Measurements from ENCODE around the gene PTPRM.

PTPRM gene

DNA sequence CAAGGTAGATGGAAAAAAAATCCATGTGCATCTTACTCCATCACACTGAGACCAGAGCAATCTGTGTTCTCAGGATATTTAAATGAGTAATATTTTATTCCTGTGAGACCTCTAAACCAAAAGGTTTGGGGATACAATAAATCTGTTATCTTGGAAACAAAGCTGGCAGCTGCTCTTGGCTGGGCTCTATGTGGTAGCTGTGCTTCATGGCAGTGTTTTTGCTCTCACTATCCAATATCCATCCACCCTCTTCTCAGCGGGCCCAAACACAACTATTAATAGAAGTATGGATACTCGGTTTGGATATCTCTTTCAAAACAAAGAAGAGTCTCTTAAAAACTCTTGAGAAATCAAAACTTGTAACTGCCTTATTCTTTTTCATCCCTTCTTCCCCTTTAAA, 797.3 kb downstream of the PTPRM start (continued):
- no peak for TF ChIP-seq FEZF1 (tag by site-specific recombination; IDR thresholded peaks at IDR 0.05)
- TF ChIP-seq, protein P1, sequence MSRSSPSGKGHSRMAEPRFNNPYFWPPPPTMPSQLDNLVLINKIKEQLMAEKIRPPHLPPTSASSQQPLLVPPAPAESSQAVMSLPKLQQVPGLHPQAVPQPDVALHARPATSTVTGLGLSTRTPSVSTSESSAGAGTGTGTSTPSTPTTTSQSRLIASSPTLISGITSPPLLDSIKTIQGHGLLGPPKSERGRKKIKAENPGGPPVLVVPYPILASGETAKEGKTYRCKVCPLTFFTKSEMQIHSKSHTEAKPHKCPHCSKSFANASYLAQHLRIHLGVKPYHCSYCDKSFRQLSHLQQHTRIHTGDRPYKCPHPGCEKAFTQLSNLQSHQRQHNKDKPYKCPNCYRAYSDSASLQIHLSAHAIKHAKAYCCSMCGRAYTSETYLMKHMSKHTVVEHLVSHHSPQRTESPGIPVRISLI (tag by site-specific recombination; IDR thresholded peaks at IDR 0.05): no peak
- TF ChIP-seq ZNF670 (tag by site-specific recombination; IDR thresholded peaks at IDR 0.05; ENCODE audit: low read depth): no peak
- TF ChIP-seq ZNF776 (tag by site-specific recombination; IDR thresholded peaks at IDR 0.05; ENCODE audit: borderline replicate concordance): no peak
- no peak for TF ChIP-seq ZNF132 (tag by site-specific recombination; IDR thresholded peaks at IDR 0.05; ENCODE audit: borderline replicate concordance)

DNA sequence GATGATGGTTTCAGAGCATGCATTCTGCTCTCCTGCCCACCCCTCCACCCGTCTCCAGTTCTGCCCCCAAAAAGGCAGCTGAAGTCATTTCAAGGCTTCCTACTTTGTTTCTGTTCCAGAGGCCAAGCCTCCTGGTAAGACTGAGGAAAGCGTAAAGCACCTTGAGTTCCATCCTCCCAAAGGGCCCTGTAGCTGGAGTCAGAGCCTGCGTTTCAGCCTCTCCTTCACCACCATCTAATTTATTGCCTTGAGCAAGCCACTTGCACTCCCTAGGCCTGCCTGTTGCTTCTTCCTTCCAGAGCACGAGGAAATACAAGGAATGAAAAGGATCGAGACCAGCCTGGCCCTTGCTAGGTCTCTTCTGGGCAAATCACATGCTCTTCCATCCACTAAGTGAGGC, 797.9 kb downstream of the PTPRM start:
- H3K9me3 ChIP-seq (ENCODE audit: control insufficient read depth, insufficient read depth, low read depth, low read length): no peaks in the 10 kb centered on the region
- ChIA-PET POLR2A (no interaction called here), CTCF (interaction anchor here (0.9 to 1.5 kb wide), 3 partner anchors 24 to 236 kb away, joined by 3 to 6 read pairs (median 3); no protein-coding TSS in a partner anchor)
- H3K4me1 ChIP-seq (ENCODE audit: control insufficient read depth, insufficient read depth, low read length): peaks cover 6% of the 10 kb centered on the region; the same call in 1 of the 2 replicates
- TF ChIP-seq ZNF211 (tag by site-specific recombination; IDR thresholded peaks at IDR 0.05; ENCODE audit: low read depth): no peak
- no peak for TF ChIP-seq ZNF785 (tag by site-specific recombination; IDR thresholded peaks at IDR 0.05)
- TF ChIP-seq, protein P2, sequence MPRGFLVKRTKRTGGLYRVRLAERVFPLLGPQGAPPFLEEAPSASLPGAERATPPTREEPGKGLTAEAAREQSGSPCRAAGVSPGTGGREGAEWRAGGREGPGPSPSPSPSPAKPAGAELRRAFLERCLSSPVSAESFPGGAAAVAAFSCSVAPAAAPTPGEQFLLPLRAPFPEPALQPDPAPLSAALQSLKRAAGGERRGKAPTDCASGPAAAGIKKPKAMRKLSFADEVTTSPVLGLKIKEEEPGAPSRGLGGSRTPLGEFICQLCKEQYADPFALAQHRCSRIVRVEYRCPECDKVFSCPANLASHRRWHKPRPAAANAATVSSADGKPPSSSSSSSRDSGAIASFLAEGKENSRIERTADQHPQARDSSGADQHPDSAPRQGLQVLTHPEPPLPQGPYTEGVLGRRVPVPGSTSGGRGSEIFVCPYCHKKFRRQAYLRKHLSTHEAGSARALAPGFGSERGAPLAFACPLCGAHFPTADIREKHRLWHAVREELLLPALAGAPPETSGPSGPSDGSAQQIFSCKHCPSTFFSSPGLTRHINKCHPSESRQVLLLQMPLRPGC (tag by site-specific recombination; IDR thresholded peaks at IDR 0.05): no peak
- TF ChIP-seq ZNF416 (tag by site-specific recombination; IDR thresholded peaks at IDR 0.05): no peak
- TF ChIP-seq KLF9 (tag by site-specific recombination; IDR thresholded peaks at IDR 0.05; ENCODE audit: low read depth): no peak
- TF ChIP-seq GFI1B (tag by site-specific recombination; IDR thresholded peaks at IDR 0.05): no peak
- TF ChIP-seq ZNF555 (tag by site-specific recombination; conservative IDR thresholded peaks at IDR 0.05): no peak
- no peak for TF ChIP-seq PRDM1 (tag by site-specific recombination; IDR thresholded peaks at IDR 0.05)
- no peak overlapping the region for H3K27ac ChIP-seq (ENCODE audit: extremely low read depth, low read depth, low read length)
- no peaks in the 10 kb centered on the region for H3K36me3 ChIP-seq (ENCODE audit: control insufficient read depth in 2 of 2, insufficient read depth in 1 of 2, low read length in 2 of 2)
- H3K4me3 ChIP-seq (ENCODE audit: low read depth, low read length): no peak overlapping the region

DNA sequence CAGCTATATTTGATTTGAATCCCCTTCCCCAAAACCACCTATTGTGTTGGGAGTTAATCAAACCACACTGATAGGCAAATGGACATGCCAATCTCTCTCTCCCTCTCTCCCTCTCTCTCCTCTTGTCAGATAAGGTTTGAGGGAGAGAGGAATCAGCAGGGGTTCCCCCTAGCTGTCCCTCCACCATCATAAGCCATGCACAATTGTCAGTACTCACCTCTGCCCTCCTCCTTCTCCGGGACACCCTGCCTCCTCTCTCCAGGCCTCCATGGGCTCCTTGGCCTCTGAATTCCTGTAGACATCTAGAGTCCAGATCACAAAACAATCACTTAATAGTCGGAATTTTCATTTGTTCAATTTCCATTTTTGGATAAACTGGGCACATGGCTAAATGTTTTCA, 798.4 kb downstream of the PTPRM start:
- H3K9me3 ChIP-seq (ENCODE audit: control insufficient read depth, insufficient read depth, low read depth, low read length): no peaks in the 10 kb centered on the region
- CTCF ChIA-PET: interaction anchor here (0.9 to 2.5 kb wide), 3 partner anchors 10 to 236 kb away, joined by 3 to 7 read pairs (median 3); no protein-coding TSS in a partner anchor
- POLR2A ChIA-PET: no interaction called here
- no peak for TF ChIP-seq TRIM28 (IDR thresholded peaks at IDR 0.05; ENCODE audit: borderline replicate concordance, low read length)
- no peak for TF ChIP-seq EGR2 (tag by site-specific recombination; IDR thresholded peaks at IDR 0.05; ENCODE audit: low read depth)
- no peaks in the 10 kb centered on the region for H3K36me3 ChIP-seq (ENCODE audit: control insufficient read depth in 2 of 2, insufficient read depth in 1 of 2, low read length in 2 of 2)
- H3K27ac ChIP-seq (ENCODE audit: extremely low read depth, low read depth, low read length): no peak overlapping the region
- H3K4me3 ChIP-seq (ENCODE audit: low read depth, low read length): no peak overlapping the region
- peaks cover 6% of the 10 kb centered on the region; the same call in 1 of the 2 replicates for H3K4me1 ChIP-seq (ENCODE audit: control insufficient read depth, insufficient read depth, low read length)

DNA sequence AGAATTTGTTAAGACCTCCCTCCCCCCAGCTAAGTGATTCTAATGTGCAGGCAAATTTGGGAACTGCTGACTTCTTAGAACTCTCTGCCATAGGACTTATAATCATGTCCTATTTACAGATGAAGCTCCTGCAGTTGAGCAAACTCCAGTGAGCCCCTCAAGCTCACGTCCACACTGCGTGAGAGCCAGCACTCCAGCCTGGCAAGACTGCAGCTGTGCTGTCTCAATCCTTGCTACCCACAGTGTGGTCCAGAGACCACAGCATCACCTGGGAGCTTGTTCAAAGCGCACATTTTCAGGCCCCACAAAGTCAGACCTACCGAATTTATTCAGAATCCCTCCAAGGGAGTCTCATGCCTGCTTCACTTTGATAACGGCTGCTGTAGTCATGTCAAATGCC, 799.0 kb downstream of the PTPRM start:
- Histone ChIP-seq H3K4me3 (ENCODE audit: low read depth, low read length) (no peak overlapping the region), H3K36me3 (ENCODE audit: control insufficient read depth in 2 of 2, insufficient read depth in 1 of 2, low read length in 2 of 2) (no peaks in the 10 kb centered on the region), H3K9me3 (ENCODE audit: control insufficient read depth, insufficient read depth, low read depth, low read length) (no peaks in the 10 kb centered on the region), H3K27ac (ENCODE audit: extremely low read depth, low read depth, low read length) (no peak overlapping the region), H3K4me1 (ENCODE audit: control insufficient read depth, insufficient read depth, low read length) (peaks cover 6% of the 10 kb centered on the region; the same call in 1 of the 2 replicates)
- POLR2A ChIA-PET: no interaction called here
- CTCF ChIA-PET: interaction anchor here (1.2 to 2.5 kb wide), 2 partner anchors 10 to 235 kb away, joined by 3 to 7 read pairs; no protein-coding TSS in a partner anchor
- TF ChIP-seq HOXC10 (CRISPR knock-in tag; IDR thresholded peaks at IDR 0.05) (no peak), PRDM1 (tag by site-specific recombination; IDR thresholded peaks at IDR 0.05) (no peak), ZNF654 (tag by site-specific recombination; IDR thresholded peaks at IDR 0.05; ENCODE audit: low read depth) (no peak), KLF8 (tag by site-specific recombination; IDR thresholded peaks at IDR 0.05) (no peak), ZNF792 (tag by site-specific recombination; IDR thresholded peaks at IDR 0.05) (no peak), ZNF433 (tag by site-specific recombination; IDR thresholded peaks at IDR 0.05; ENCODE audit: low read depth) (no peak)
- TF ChIP-seq, protein P3, sequence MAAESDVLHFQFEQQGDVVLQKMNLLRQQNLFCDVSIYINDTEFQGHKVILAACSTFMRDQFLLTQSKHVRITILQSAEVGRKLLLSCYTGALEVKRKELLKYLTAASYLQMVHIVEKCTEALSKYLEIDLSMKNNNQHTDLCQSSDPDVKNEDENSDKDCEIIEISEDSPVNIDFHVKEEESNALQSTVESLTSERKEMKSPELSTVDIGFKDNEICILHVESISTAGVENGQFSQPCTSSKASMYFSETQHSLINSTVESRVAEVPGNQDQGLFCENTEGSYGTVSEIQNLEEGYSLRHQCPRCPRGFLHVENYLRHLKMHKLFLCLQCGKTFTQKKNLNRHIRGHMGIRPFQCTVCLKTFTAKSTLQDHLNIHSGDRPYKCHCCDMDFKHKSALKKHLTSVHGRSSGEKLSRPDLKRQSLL (tag by site-specific recombination; IDR thresholded peaks at IDR 0.05): no peak

Measured in HEK293 (cell line).